NCI-H2171 treated with DMSO at 0.1 percent for 48 hours (cell line): ENCODE results near the gene MBP.

Experiments used
- DNase-seq: peaks from one replicate; lab custom pipeline; 2025; lab: John Stamatoyannopoulos, UW

The MBP gene

DNA sequence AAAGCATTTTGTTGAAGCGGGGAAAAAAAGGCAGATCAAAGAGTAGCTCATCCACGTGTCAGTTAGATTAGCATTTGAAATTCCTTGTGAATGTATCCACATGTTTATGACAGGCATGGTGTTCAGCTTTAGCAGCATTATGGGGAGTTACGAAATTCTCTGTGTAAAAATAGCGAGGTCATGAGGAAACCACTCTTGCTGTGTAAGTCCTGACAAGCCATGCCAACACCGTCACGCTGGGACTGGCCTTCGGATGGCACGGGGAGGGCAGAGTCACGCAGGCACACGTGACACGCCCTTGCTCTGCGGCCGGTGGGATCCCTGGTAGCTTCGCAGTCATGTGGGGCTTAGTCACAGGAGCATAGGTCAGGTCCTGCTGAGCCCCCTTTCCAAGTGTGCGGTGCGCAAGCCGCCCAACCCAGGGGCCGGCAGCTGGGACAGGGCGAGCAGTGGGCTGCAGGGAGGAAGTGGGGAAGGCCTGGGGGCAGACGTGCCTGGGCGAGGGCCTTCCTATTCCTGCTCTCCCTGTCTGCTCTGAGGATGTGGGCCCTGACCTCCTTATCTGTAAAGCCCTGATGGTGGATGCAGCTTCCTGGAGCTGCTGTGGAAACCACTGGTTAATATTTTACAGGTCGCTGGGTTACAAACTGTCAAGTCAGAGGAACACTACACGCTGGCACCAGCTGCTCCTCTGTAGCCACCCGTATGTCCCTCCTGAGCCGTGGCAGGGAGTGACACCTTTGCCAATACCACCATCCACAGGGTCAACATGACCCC, 18.0 kb downstream of the MBP start:
- no peak for DNase-seq

- DNase-seq: no peak
Observed at GRCh38 chr18:77114152-77114414, 18.5 kb downstream of the MBP start.

DNA sequence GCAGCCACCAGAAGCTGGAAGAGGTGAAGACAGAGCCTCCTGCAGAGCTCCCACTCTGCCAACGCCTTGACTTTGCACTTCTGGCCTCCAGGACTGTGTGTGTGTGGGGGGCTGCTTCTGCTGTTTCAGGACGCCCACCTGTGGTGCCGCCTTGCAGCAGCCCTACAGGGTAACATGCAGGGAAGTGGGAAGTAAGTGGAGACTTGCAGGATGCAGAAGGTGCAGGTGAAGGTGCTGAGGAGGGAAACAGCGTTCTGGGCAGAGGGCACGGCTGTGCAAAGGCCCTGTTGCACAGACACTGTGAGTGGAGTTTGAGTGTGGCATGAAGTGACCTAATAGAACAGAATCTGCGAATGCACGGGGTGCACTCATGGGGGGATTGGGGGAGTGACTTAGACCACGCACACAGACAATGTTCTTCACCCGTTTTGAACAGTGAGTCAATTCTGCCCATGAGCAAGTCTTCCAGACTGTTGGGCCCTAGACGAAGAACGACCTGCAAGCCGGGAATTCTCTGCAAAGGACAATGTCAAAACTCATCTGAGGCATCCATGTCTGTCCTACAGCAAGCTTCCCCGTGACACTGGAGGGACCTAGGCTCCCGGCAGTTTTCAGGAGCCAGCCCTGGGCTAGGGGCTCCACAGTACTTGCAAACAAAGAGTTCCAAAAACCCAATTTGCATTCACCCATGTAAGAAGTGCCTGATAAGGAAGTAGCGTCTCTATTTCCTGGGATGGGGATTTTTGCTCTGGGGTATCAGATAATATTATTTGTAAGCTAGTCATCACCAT, 19.0 kb downstream of the MBP start:
- no peak for DNase-seq

- no peak for DNase-seq
Observed at GRCh38 chr18:77112747-77113092, 19.9 kb downstream of the MBP start.

GRCh38 chr18:77111951-77112746, 20.4 kb downstream of the MBP start:
- no peak for DNase-seq

- no peak for DNase-seq
Observed at GRCh38 chr18:77111449-77111848, 21.1 kb downstream of the MBP start.

GRCh38 chr18:77110936-77111335, 21.6 kb downstream of the MBP start:
- DNase-seq: no peak

DNA sequence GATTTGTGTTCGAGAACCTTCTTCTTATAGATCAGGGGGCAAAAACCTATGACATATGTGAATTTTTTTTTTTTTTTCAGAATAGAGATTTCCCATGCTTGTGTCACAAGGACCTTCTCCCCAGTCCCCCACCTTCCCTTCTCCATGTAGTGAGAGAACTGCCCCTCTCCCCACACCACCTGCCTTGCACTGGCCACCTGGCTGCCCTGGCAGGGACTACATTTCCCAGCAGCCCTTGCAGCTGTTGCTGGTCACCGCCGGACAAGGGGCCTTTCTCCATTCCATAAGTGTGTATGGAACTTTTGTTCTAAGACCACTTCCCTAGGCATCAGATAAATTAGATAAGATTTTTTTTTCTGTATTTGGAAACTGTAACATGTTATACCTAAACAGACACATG, 22.2 kb downstream of the MBP start:
- DNase-seq: no peak

- DNase-seq: no peak
Observed at GRCh38 chr18:77109648-77110019, 22.9 kb downstream of the MBP start.

DNA sequence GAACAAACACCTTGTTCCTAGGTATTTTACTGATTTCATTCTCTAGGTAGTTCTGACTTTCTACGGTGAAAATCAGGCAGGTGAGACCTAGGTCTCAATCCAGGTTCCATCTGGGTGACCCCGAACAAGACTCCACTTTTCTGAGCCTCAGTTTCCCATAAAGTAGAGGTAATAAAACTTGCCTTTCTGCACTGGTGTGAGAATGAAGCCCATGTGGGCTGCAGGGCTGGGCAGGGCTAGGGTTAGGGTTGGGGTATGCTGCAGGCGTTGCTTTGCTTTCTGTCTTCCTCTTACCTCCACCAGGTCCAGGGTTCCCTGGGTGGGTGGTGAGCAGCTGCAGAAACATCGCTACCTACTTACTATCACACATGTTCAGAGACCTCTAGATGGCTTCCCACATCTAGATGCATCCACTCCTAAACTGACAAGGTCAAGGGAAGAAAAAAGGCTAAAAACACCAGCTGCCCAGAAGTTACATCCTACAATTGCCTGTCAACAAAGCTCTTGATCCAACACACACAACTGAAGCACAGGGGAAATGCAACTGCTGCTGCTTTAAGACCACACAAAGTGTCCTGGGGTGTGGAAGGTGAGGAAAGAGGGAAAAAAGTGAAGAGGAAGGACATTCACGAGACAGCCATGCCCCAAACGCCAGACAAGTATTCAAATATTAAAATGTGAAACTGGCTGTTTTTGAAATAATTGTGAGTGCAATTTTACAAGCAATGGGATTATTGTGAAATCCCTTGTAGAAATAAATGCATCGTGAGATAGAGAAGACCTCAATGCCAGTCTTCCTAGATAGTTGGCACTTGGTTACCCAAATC, 23.5 kb downstream of the MBP start:
- no peak for DNase-seq

GRCh38 chr18:77108001-77108692, 24.4 kb downstream of the MBP start:
- peak; percentile 74 for DNase-seq

DNA sequence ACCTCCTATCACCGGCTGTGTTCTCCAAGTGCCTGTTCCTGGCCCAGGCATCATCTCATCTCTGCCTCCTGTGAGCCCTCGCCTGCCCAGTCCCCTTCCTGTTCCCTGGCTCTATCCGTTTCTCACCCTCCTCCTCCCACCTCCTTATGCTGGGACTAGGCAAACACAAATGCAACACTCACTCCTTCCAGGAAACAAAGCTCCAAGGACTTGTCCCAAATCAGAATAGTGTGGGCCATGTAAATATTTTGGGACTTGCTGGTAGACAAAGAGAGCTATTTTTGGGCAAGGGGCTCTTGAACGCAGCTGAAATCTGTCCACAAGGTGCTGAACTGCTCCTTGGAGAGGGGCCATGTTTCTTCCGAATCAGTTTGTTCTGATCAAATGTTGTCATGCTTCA, 25.3 kb downstream of the MBP start:
- no peak for DNase-seq

DNA sequence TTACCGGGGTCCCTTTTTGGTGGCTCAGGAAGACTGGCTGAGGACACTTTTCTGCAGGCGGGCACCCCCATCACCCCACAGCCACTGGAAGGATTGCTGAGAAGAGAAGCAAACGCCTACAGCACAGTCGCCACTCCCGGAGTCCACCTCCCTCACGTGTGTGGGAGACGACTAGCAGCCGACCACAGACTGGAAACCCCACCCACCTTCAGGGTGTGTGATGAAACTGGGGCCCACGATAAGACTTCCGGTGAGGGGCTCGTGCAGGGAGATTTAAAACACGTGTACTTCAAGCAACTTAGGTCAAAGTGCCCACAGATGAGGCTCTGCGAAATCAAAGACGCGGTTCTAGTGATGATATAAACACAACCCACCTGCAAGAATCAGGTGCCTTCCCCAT, 26.3 kb downstream of the MBP start:
- no peak for DNase-seq

DNA sequence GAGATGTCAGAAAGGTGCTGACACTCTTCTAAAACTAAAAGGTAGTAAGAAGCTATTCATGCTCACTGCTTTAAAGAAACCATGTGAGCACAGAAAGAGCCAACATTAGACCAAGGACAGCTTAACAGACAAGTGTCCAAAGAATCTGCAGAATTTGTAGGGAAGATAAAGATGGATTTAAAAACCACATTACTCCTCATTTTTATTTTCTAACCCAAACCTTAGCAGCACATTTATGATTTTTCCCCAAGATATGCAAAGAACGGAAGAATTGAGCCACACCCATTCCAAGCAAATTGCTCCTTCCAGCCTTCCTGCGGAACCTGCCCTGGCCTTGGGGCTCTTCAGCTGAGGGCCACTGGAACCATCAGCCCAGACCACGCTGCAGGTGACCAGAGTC, 26.9 kb downstream of the MBP start:
- no peak for DNase-seq

DNA sequence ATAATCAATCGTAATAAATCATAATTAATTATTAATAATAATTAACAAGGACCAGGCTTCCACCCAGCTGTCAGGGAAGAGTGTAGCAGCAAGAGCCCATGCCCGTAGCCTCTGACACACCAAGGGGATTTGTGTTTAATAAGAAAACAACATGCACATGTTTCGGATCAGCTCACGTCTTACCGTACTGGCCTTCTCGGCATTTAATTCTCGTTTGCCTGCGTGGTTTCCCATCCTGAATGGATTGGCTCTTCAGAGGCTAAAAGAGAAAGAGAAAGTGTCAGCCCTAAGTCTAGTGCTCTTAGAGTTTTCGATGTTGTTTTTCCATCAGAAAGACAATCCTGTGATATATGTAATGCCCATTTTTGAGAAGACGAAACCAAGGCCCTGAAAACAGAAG, 27.6 kb downstream of the MBP start:
- DNase-seq: no peak

- DNase-seq: no peak
Observed at GRCh38 chr18:77103991-77104531, 28.5 kb downstream of the MBP start.

GRCh38 chr18:77103187-77103850, 29.3 kb downstream of the MBP start:
- no peak for DNase-seq

GRCh38 chr18:77102259-77103040, 30.1 kb downstream of the MBP start:
- DNase-seq: peak; percentile 12

DNA sequence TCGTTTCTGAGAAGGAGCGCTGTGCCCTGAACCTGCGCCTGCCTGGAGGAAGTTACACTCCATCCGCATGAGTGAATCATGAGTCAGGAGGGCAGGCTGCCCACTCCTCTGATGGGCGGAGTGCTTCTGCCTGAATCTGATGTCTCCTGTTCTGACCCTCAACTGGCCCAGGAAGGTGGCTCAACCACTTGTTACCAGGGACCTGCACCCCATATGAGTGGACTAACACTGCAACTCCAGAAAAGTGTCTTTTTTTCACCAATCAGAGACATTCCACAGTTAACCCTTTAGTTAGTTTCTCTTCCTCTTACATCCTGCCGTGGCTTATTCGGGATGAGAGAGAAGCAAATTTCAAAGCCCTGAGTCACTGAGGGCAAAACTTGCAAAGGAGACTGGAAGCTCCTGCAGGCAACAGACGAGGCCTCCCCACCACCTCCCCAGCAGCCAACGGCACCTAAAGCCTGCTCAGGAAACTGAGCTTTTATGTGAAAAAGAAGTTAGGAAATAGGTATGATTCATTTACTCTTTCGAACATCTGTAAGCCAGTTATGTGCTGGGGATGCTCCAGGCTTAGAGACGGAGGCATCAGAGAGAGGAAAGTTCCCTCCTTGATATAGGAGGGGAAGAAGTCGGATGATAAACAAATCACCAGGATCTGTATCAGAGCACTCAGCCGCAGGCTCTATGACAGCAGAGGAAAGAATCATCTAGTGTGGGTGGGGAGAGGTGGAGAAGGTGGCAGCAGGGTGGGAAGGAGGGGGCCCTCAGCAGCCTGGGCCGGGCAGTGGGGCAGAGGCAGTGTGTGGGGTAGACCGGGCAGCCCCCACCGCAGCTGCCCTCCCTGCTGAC, 30.9 kb downstream of the MBP start:
- DNase-seq: no peak
